ENCODE data around the gene CD247. TPM values are rescaled to one million over a fixed set of nuclear protein-coding genes. Genes with fewer than 3 reads are reported as not detected.

CD247 gene
- total and polyA plus RNA-seq, 2 experiments from 2014 or later: not detected

- Histone ChIP-seq H2AFZ (no peak overlapping the region), H3K79me2 (no peaks in the 10 kb centered on the region), H3K9me2 (replicated peaks; ENCODE audit: insufficient read depth) (no peaks in the 10 kb centered on the region), H3K4me1 (ENCODE audit: insufficient read depth) (no peaks in the 10 kb centered on the region), H3K4me3 (no peak overlapping the region), H3K27me3 (no peaks in the 10 kb centered on the region), H4K20me1 (ENCODE audit: insufficient read depth, poor library complexity, severe bottlenecking) (no peaks in the 10 kb centered on the region), H3K9me3 (ENCODE audit: low read depth) (no peaks in the 10 kb centered on the region), H3K36me3 (replicated peaks; ENCODE audit: insufficient read depth, low read depth) (no peaks in the 10 kb centered on the region), H3K4me2 (peak overlapping the region; percentile 42), H3K27ac (no peak overlapping the region)
- DNase-seq (ENCODE audit: low spot score): no peak
- TF ChIP-seq EZH2phosphoT487 (IDR thresholded peaks at IDR 0.05; ENCODE audit: low read depth, severe bottlenecking, unreplicated experiment): no peak
- TF ChIP-seq EZH2 (IDR thresholded peaks at IDR 0.05; ENCODE audit: borderline replicate concordance): no peak
- no peak for TF ChIP-seq CTCF (IDR thresholded peaks at IDR 0.05; ENCODE audit: poor library complexity)
- 81% methylated on average over 9 of the region's 9 CpGs for WGBS (ENCODE audit: low lambda C conversion rate, missing lambda C conversion rate)
These were observed 50.6 kb downstream of the CD247 start for GRCh38 chr1:167467752-167468151.

GRCh38 chr1:167467126-167467710 lies 51.1 kb downstream of the CD247 start:
- H3K27me3 ChIP-seq: no peaks in the 10 kb centered on the region
- no peak overlapping the region for H2AFZ ChIP-seq
- H3K4me1 ChIP-seq (ENCODE audit: insufficient read depth): no peaks in the 10 kb centered on the region
- H4K20me1 ChIP-seq (ENCODE audit: insufficient read depth, poor library complexity, severe bottlenecking): no peaks in the 10 kb centered on the region
- no peak for TF ChIP-seq EZH2 (IDR thresholded peaks at IDR 0.05; ENCODE audit: borderline replicate concordance)
- no peak for TF ChIP-seq EZH2phosphoT487 (IDR thresholded peaks at IDR 0.05; ENCODE audit: low read depth, severe bottlenecking, unreplicated experiment)
- no peak for TF ChIP-seq CTCF (IDR thresholded peaks at IDR 0.05; ENCODE audit: poor library complexity)
- no peaks in the 10 kb centered on the region for H3K79me2 ChIP-seq
- H3K36me3 ChIP-seq (replicated peaks; ENCODE audit: insufficient read depth, low read depth): no peaks in the 10 kb centered on the region
- peak overlapping the region; percentile 42 for H3K4me2 ChIP-seq
- no peaks in the 10 kb centered on the region for H3K9me3 ChIP-seq (ENCODE audit: low read depth)
- peak; percentile 58 for DNase-seq (ENCODE audit: low spot score)
- peak overlapping the region; percentile 32 for H3K27ac ChIP-seq
- no peaks in the 10 kb centered on the region for H3K9me2 ChIP-seq (replicated peaks; ENCODE audit: insufficient read depth)
- WGBS (ENCODE audit: low lambda C conversion rate, missing lambda C conversion rate): 55% methylated on average over 15 of the region's 15 CpGs
- H3K4me3 ChIP-seq: no peak overlapping the region

GRCh38 chr1:167465743-167466142 lies 52.6 kb downstream of the CD247 start:
- Histone ChIP-seq H3K36me3 (replicated peaks; ENCODE audit: insufficient read depth, low read depth) (no peaks in the 10 kb centered on the region), H4K20me1 (ENCODE audit: insufficient read depth, poor library complexity, severe bottlenecking) (no peaks in the 10 kb centered on the region), H2AFZ (no peak overlapping the region), H3K4me2 (no peak overlapping the region), H3K4me1 (ENCODE audit: insufficient read depth) (no peaks in the 10 kb centered on the region), H3K27ac (peak overlapping the region; percentile 38), H3K4me3 (no peak overlapping the region), H3K27me3 (no peaks in the 10 kb centered on the region), H3K9me2 (replicated peaks; ENCODE audit: insufficient read depth) (no peaks in the 10 kb centered on the region), H3K9me3 (ENCODE audit: low read depth) (no peaks in the 10 kb centered on the region), H3K79me2 (no peaks in the 10 kb centered on the region)
- TF ChIP-seq EZH2phosphoT487 (IDR thresholded peaks at IDR 0.05; ENCODE audit: low read depth, severe bottlenecking, unreplicated experiment) (no peak), EZH2 (IDR thresholded peaks at IDR 0.05; ENCODE audit: borderline replicate concordance) (no peak), CTCF (IDR thresholded peaks at IDR 0.05; ENCODE audit: poor library complexity) (no peak)
- peak; percentile 41 for DNase-seq (ENCODE audit: low spot score)
- 25% methylated on average over 1 of the region's 1 CpG for WGBS (ENCODE audit: low lambda C conversion rate, missing lambda C conversion rate)
